Femur (tissue), 1 donor: ENCODE results near the gene CACNG7.
"Not testable (repeated sequence)": the region's sequence is repeated elsewhere in the genome, so short reads cannot be mapped to it uniquely, and the experiment has no call there.

ENCODE experiments used
- DNase-seq: peaks from one replicate; pipeline ENCODE4 v3.0.0-alpha.2; 2017

The CACNG7 gene

GRCh38 chr19:53908935-53909415 is at the start of gene CACNG7:
Gene CACNG7, plus strand, starts transcription at chr19:53909278. Its CDS starts 3,554 bp downstream, at chr19:53912832.
- no peak for DNase-seq

GRCh38 chr19:53864308-53864836 is 44.7 kb upstream of the CACNG7 start:
- DNase-seq, result peak; percentile 58

GRCh38 chr19:53865523-53865917 is 43.6 kb upstream of the CACNG7 start:
- no peak for DNase-seq

GRCh38 chr19:53865918-53866864 is 42.9 kb upstream of the CACNG7 start:
- peak; percentile 92 for DNase-seq

GRCh38 chr19:53866865-53867224 is 42.2 kb upstream of the CACNG7 start:
- DNase-seq, result no peak

- DNase-seq, result peak; percentile 100
These were observed 41.6 kb upstream of the CACNG7 start, which contains the start of gene MYADM for GRCh38 chr19:53867225-53868090. Gene MYADM, plus strand, starts transcription at chr19:53867883. Its CDS starts 5,647 bp downstream, at chr19:53873530.

GRCh38 chr19:53868091-53868891 is 40.8 kb upstream of the CACNG7 start:
- peak; percentile 77 for DNase-seq

- DNase-seq, result peak; percentile 93
These were observed 39.9 kb upstream of the CACNG7 start for GRCh38 chr19:53868892-53869804.

- DNase-seq, result not testable (repeated sequence)
These were observed 39.1 kb upstream of the CACNG7 start for GRCh38 chr19:53869805-53870484.

GRCh38 chr19:53870485-53870844 is 38.6 kb upstream of the CACNG7 start:
- peak; percentile 52 for DNase-seq

- DNase-seq, result no peak
These were observed 37.6 kb upstream of the CACNG7 start for GRCh38 chr19:53871454-53871853.

- DNase-seq, result no peak
These were observed 36.3 kb upstream of the CACNG7 start for GRCh38 chr19:53872762-53873161.

GRCh38 chr19:53873773-53874605 is 35.1 kb upstream of the CACNG7 start:
- no peak for DNase-seq

- no peak for DNase-seq
These were observed 34.5 kb upstream of the CACNG7 start for GRCh38 chr19:53874606-53874990.

- no peak for DNase-seq
These were observed 33.3 kb upstream of the CACNG7 start for GRCh38 chr19:53875602-53876325.

GRCh38 chr19:53876651-53877224 is 32.3 kb upstream of the CACNG7 start:
- no peak for DNase-seq

- no peak for DNase-seq
These were observed 31.7 kb upstream of the CACNG7 start for GRCh38 chr19:53877361-53877766.

GRCh38 chr19:53878776-53879139 is 30.3 kb upstream of the CACNG7 start:
- DNase-seq, result no peak
